C4-2B (cell line): ENCODE results near the gene COTL1.

Source experiments
- ZFX ChIP-seq: fragments of 450-650 bp; IDR thresholded peaks from 2 replicates; pipeline ENCODE4 v1.6.1; 2017
- TF ChIP-seq, protein P1 (sequence below): fragments of 450-650 bp; conservative IDR thresholded peaks from 2 replicates; pipeline ENCODE4 v1.5.1; 2017; ENCODE audit warnings: mild to moderate bottlenecking

DNA sequence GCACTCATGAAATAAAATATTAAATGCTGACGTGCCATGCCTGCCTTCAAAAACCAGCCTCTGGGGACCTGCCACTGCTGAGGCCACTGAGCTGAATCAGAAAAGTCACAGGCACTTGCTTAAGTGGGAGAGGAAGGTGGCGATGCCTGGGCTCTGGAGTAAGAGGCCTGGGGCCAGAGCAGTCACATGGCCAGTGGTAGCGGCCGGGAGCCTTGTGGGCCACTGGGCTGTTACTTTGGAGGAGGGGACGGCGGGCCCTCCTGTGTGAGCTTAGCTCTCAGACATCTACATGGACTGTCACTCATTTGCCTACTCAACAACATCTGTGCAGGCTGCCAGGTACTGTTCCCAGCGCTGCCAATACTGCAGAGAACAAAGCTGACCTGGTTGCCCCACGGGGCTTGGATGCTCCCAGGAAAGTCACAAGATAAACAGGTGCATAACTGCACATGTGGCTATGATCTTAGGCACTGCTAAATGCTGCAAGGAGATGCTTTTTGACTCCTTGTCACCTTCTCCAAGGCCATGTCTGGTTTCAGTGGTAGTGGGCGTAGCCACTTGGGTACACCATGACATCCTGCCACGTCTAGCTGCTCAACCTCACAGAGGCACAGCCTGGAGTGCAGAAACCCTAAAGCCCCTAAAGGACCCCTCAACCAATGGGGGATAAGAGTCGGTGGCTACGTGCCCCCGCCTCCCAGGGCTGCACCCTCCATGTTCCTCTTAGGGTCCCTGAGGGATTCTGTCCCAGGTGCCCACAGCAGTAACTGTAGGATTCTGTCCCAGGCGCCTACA is 11.6 kb downstream of the COTL1 start:
- TF ChIP-seq, protein P1, sequence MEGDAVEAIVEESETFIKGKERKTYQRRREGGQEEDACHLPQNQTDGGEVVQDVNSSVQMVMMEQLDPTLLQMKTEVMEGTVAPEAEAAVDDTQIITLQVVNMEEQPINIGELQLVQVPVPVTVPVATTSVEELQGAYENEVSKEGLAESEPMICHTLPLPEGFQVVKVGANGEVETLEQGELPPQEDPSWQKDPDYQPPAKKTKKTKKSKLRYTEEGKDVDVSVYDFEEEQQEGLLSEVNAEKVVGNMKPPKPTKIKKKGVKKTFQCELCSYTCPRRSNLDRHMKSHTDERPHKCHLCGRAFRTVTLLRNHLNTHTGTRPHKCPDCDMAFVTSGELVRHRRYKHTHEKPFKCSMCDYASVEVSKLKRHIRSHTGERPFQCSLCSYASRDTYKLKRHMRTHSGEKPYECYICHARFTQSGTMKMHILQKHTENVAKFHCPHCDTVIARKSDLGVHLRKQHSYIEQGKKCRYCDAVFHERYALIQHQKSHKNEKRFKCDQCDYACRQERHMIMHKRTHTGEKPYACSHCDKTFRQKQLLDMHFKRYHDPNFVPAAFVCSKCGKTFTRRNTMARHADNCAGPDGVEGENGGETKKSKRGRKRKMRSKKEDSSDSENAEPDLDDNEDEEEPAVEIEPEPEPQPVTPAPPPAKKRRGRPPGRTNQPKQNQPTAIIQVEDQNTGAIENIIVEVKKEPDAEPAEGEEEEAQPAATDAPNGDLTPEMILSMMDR = no peak
- TF ChIP-seq ZFX = no peak
